A204.1 (cell line): ENCODE results near the gene WBP4.
"Not testable (repeated sequence)": the region's sequence is repeated elsewhere in the genome, so short reads cannot be mapped to it uniquely, and the experiment has no call there.

ENCODE experiments used
- FAIRE-seq: peaks from 2 replicates; lab custom pipeline; 2012; peaks lifted over from hg19 to GRCh38; lab: Jason Lieb, UNC

Gene WBP4

GRCh38 chr13:41061075-41061913 is at the start of gene WBP4:
Gene WBP4, plus strand, starts transcription at chr13:41061509. Its CDS starts 165 bp downstream, at chr13:41061674.
- peak; percentile 68 for FAIRE-seq

DNA sequence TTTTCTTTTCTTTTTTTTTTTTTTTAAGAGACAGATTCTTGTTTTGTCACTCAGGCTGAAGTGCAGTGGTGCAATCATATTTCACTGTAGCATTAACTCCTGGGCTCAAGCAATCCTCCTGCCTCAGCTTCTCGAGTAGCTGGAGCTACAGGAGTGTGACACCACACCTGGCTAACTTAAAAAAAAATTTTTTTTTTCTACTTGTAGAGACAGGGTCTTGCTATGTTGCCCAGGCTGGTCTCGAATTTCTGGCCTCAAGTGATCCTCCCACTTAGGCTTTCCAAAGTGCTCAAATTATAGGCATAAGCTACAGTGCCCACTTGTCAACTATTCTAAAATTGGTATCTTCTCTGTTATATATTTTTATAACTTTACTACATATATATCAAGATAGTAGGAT is 48.8 kb upstream of the WBP4 start:
- FAIRE-seq, result no peak

- FAIRE-seq, result peak; percentile 90
Observed at GRCh38 chr13:41013835-41014234, 47.5 kb upstream of the WBP4 start.

DNA sequence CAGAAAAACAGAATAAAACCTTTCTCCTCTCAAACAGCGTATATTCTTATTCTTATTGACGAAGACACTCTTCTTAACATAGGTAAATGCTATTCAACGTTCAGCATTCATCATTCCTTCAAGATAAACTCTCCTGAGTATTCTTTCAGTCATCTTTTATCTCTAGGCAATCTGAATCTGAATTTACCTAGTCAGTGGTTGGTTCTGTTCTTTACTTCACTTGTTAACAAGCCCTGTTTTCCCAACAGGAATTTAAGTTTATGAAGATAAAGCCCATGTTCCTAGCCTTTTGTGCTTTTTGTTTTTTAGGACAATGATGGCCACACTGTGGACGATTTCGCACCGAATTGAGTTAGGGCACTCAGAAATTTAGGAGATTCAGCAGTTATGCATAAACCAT is 45.4 kb upstream of the WBP4 start:
- no peak for FAIRE-seq

DNA sequence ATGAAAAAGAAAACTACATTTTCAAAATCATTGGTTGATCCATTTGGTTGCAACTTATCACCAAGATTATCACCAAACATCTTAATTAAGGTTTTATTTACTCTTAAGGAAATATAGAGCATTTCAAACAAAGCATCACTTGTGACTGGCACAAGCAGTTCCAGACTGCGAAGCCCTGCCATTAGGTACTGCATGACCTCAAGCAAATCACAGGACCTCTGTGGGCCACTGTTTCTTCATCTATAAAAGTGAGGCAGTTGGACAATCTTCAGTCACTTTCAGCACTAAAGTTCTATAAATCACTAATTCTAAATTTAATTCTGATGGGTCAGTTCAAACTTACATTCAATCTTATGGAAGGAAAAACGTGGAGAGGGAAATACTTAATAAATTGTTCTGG is 44.1 kb upstream of the WBP4 start:
- FAIRE-seq, result no peak

DNA sequence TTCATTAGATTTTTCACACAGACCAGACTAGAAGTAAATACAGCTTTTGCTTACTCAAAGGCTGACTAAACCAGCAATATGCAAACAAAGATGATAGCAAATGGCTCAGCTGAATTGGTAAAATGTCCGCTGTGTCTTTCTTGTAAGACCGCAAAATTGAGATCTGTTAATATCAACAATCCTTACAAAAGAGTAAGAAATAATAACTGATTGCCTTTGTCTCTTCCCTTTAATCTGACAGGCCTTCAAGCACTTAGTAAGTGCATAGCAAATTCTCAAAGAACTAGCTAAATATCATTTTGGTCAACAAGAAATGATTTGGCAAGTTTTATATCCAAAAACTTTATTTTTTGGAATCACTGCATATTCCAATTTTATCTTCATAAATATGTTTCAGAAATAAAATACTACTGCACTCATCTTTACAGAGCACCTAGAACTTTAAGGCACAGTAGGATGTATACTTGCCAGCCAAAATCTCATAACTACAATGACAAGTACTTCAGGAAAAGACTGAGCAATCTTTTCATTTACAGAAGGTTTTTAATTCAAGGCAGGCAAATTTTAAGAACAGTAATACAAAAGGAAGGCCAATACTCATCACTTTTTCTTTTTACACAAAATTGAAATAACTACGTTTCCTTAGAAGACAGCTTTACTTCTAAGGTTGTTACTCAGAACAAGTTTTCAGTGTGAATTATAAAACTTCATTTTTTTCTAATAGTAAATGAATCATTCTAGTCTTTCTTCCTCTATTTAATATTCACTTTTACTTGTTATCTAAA is 43.3 kb upstream of the WBP4 start:
- FAIRE-seq, result no peak

GRCh38 chr13:41018602-41018948 is 42.7 kb upstream of the WBP4 start:
- FAIRE-seq, result peak; percentile 69

- no peak for FAIRE-seq
Observed at GRCh38 chr13:41019011-41019487, 42.3 kb upstream of the WBP4 start, which contains the start of gene ELF1. Gene ELF1, minus strand, starts transcription at chr13:41019316. Its CDS starts 37,262 bp downstream, at chr13:40982054.

DNA sequence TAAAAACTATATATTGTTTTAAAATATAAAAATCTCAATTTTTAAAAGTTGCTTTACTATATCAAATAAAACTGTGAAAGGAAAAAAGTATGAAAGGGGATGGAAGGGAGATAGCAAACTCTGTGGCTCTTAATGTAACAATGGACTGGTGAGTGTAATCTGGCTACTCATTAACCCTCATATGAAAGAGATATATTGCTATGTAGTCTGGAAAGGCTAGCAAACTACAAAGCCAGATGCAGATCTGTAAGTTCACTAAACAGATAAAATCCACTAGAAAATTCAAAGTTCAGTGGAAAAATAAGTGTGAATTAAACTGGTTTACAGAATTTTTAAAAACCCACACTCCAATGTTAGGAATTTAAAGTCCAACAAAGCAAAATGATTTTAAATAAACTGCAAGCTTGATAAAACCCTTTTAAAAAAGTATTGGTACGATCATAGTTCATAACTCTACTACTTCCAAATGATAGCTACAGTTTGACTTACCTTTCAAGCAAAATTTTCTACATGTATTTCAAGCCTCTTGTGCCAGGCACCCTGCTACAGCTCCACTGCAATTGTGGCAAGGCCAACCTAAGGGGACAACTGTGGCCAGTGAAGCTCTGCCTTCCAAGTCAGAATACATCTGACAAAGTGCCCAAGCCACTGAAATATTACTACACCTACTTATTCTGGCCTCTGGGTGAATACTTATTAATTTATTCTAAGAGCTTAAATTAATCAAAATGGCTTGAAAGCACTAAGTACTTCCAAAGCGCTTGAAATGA is 41.5 kb upstream of the WBP4 start:
- no peak for FAIRE-seq

DNA sequence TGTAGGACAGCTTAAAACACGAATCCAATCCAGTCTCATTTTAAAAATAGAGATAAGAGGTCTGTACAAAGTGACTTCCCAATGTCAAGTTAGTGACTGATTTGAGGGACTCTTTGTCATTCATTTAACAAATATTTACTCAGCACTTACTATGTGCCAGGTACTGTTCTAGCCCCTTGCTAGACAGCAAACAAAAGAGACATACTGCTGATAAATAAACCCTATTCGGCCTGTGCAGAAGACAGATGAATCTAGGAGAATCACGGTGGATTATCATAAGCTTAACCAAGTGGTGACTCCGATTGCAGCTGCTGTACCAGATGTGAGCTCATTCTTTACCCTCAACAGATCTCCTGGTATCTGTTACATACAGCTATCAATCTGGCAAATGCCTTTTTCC is 35.8 kb upstream of the WBP4 start:
- FAIRE-seq, result no peak

DNA sequence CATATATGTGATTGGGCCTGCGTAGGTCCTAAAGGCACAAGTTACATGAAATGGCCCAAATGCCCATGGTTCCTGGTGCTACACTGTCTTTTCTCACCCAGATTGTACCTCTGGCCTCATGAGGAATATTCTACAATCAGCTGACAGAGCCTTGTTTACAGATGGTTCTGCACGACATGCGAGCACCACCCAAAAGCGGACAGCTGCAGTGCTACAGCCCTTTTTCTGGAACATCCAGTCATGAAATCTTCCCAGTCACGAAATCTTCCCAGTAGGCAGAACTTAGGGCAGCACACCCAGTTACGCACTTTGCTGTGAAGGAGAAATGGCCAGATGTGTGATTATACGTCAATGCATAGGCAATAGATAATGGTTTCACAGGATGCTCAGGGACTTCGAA is 34.5 kb upstream of the WBP4 start:
- no peak for FAIRE-seq

- no peak for FAIRE-seq
Observed at GRCh38 chr13:41028051-41028450, 33.3 kb upstream of the WBP4 start.

DNA sequence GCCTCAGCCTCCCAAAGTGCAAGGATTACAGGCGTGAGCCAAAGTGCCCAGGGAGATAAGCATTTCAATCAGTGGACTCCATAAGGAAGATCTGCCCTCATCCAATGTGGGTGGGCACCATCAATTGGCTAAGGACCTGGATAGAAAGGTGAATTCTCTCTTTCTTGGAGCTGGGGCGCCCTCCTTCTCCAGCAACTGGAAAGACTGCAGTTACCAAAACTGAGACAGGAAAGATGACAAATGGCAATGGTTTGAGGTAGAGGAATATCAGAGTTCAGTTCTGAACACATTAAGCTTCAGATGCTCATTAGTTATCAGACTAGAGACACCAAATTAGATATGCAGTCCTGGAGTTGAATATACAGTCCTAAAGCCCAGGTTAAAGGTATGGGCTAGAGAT is 31.7 kb upstream of the WBP4 start:
- FAIRE-seq, result no peak

DNA sequence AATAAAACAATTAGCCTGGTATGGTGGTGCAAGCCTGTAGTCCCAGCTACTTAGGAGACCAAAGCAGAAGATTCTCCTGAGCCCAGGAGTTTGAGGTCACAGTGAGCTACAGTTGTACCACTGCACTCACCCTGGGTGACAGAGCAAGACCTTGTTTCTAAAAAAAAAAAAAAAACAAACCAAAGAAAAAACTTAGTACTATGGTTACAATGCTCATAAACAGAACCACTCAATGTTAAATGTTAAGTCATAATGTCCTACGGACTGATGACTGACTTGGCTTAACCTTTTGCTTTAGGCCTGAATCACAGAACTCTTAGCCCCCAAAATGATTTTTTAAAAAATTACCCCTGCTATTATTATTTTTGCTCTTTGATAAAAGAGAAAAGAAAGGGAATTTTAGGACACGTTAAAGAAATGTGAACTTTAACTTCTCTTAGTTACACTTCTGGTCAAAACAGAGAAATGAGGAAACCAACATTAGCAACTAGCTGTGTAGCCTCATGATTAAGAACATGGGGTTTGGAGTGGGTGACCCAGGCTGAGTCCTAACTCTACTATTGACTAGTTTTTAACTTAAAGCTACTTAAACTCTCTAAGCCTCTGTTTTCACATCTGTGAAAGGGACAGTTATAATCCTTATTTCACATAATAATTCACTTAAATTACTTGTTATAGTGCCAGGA is 28.5 kb upstream of the WBP4 start:
- no peak for FAIRE-seq

DNA sequence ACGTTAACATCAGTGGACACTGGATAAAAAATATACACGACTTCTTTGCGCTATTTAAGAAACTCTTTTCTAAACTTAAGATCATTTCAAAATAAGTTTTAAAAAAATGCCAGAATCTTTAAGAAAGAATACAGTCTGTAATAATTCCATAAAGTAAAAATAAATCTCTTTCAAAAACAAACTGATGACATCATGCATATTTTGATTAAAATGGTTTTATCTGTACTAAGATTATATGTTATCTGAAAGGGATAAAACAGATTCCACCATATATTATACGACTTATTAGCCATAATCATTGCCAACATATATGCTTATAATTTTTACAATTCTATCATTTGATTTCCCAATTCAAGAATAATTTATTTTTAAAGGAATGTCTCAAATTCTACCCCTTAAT is 26.9 kb upstream of the WBP4 start:
- FAIRE-seq, result peak; percentile 83

GRCh38 chr13:41034881-41035280 is 26.4 kb upstream of the WBP4 start:
- FAIRE-seq, result no peak

- FAIRE-seq, result not testable (repeated sequence)
Observed at GRCh38 chr13:41036557-41036956, 24.8 kb upstream of the WBP4 start.

- no peak for FAIRE-seq
Observed at GRCh38 chr13:41039746-41040145, 21.6 kb upstream of the WBP4 start.

DNA sequence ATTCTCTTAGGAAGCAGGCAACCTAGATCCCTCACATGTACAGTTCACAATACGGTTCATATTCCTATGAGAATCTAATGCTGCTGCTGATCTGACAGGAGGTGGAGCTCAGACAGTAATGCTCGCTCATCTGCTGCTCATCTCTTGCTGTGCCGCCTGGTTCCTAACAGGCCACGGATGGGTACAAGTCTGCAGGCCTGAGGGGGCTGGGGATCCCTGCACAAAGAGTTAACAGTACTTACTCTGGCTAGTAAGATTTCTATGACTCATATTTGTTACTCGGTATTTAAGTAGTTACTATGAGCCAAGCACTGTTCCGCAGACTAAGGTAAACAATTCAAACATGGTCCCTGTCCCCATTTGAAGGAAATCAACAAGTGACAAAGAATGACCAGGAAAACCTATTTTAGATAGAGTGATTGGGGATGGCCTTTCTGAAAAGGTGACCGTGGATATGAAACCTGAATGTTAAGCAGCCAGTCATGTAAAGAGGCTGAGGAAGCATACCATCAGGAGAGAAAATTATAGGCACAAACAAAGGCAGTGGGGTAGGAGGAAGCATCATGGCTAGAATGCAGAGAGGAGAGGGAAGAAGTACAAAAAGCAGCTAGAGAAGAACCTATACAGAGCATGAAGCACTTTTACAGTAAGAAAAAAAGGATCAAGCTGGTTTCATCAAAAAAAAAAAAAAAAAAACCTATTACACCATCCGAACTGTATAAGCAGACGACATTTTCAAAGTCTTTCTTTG is 20.6 kb upstream of the WBP4 start:
- FAIRE-seq, result no peak

DNA sequence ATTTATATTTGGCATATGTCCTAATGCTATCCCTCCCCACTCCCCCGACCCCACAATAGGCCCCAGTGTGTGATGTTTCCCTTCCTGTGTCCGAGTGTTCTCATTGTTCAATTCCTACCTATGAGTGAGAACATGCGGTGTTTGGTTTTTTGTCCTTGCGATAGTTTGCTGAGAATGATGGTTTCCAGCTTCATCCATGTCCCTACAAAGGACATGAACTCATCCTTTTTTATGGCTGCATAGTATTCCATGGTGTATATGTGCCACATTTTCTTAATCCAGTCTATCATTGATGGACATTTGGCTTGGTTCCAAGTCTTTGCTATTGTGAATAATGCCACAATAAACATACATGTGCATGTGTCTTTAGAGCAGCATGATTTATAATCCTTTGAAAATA is 18.9 kb upstream of the WBP4 start:
- FAIRE-seq, result not testable (repeated sequence)

DNA sequence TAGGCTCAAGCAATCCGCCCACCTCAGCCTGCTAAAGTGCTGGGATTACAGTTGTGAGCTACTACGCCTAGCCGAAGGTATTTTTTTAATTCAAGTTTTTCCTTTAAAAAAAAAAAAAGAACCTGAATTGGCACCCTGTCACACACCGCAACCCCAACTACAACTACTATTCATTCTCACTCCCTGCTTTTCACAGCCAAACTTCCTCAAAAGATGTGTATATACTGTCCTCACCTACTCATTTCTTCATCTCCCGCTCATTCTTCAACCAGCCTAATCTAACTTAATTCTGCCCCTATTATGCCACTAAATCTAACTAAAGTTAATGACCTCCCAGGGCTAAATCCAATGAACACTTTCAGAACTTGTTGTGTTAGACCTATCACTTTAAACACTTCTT is 12.7 kb upstream of the WBP4 start:
- FAIRE-seq, result no peak
